Activated CD8-positive, alpha-beta T cell treated with anti-CD3 and anti-CD28 coated beads for 36 hours (primary cell): ENCODE data around the gene FBLN1. TPM values are rescaled to one million over a fixed set of nuclear protein-coding genes. Genes with fewer than 3 reads are reported as not detected.

Experiments
- ATAC-seq: fragments of 200-7000 bp; cut with Tn5 transposase; one replicate; pipeline ENCODE4 v1.10.0; 2021; ENCODE audit warnings: mild to moderate bottlenecking, moderate library complexity
- CTCF ChIA-PET: fragments of 350-600 bp; sonication (Branson Sonifier 250); formaldehyde crosslinking; loops from one replicate; lab custom pipeline; 2021; ENCODE audit warnings: antibody characterized with exemption; lab: Charles Lee
- POLR2A ChIA-PET: fragments of 350-600 bp; sonication (Branson Sonifier 250); formaldehyde crosslinking; loops from one replicate; lab custom pipeline; 2021; ENCODE audit warnings: antibody characterized with exemption; lab: Charles Lee
- DNase-seq: peaks from one replicate; pipeline ENCODE4 v3.0.0-alpha.2; 2020
- H3K27ac Mint-ChIP-seq: one replicate; pipeline ENCODE4 v1.8.0; 2021; ENCODE audit warnings: mild to moderate bottlenecking, mixed read lengths
- H3K27me3 Mint-ChIP-seq: one replicate; pipeline ENCODE4 v1.8.0; 2021; ENCODE audit warnings: mixed read lengths
- H3K36me3 Mint-ChIP-seq: one replicate; pipeline ENCODE4 v1.8.0; 2021; ENCODE audit warnings: low read depth, mixed read lengths
- H3K4me1 Mint-ChIP-seq: one replicate; pipeline ENCODE4 v1.8.0; 2021; ENCODE audit warnings: low read depth, mixed read lengths
- H3K4me3 Mint-ChIP-seq: one replicate; pipeline ENCODE4 v1.8.0; 2021; ENCODE audit warnings: mild to moderate bottlenecking, moderate library complexity, mixed read lengths
- H3K9me3 Mint-ChIP-seq: one replicate; pipeline ENCODE4 v1.8.0; 2021; ENCODE audit warnings: mixed read lengths
- intact Hi-C: fragments of 100-400 bp; cut with micrococcal nuclease; formaldehyde crosslinking; loops from one replicate; pipeline ENCODE4 v1.10.0; 2022
- total RNA-seq, 2 experiments: library from RNA; stranded (reverse); gene quantifications; one replicate each; pipeline ENCODE4 v1.2.3, GENCODE V29; 2021
- TF ChIP-seq, protein P1 (sequence below): fragments of 200-600 bp; IDR thresholded peaks from one replicate; pipeline ENCODE4 v1.8.0; 2022; ENCODE audit warnings: antibody characterized with exemption, mild to moderate bottlenecking

Gene FBLN1
- total RNA-seq, 2 experiments from 2014 or later, result 0.56 TPM; not detected in 1

DNA sequence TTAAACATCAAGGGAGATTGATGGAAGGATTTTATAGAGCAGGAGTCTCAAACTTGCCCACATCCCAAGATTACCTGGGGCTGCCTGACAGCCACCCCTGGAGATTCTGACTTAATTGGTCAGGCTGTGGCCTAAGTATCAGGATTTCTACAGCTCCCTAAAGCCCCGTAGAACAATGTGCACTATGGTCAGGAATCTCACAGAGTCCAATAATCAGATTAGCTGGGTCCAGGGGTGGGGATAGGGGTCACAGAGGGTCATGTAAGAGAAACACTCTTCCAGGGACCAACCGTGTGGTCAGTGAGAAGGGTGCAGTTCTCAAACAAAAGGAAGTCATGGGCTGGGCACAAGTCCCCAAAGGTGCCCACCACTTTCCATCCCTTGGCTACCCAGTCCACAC is 20.5 kb upstream of the FBLN1 start:
- H3K4me1 Mint-ChIP-seq, result no peaks in the 10 kb centered on the region
- CTCF ChIA-PET, result no interaction called here
- H3K36me3 Mint-ChIP-seq, result no peaks in the 10 kb centered on the region
- intact Hi-C loops, result no loop called here
- TF ChIP-seq, protein P1, sequence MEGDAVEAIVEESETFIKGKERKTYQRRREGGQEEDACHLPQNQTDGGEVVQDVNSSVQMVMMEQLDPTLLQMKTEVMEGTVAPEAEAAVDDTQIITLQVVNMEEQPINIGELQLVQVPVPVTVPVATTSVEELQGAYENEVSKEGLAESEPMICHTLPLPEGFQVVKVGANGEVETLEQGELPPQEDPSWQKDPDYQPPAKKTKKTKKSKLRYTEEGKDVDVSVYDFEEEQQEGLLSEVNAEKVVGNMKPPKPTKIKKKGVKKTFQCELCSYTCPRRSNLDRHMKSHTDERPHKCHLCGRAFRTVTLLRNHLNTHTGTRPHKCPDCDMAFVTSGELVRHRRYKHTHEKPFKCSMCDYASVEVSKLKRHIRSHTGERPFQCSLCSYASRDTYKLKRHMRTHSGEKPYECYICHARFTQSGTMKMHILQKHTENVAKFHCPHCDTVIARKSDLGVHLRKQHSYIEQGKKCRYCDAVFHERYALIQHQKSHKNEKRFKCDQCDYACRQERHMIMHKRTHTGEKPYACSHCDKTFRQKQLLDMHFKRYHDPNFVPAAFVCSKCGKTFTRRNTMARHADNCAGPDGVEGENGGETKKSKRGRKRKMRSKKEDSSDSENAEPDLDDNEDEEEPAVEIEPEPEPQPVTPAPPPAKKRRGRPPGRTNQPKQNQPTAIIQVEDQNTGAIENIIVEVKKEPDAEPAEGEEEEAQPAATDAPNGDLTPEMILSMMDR, result no peak
- H3K4me3 Mint-ChIP-seq, result no peak overlapping the region
- H3K27me3 Mint-ChIP-seq, result peaks cover 3% of the 10 kb centered on the region
- DNase-seq, result no peak
- ATAC-seq, result no peak
- POLR2A ChIA-PET, result no interaction called here
- H3K27ac Mint-ChIP-seq, result no peak overlapping the region
- H3K9me3 Mint-ChIP-seq, result no peaks in the 10 kb centered on the region

DNA sequence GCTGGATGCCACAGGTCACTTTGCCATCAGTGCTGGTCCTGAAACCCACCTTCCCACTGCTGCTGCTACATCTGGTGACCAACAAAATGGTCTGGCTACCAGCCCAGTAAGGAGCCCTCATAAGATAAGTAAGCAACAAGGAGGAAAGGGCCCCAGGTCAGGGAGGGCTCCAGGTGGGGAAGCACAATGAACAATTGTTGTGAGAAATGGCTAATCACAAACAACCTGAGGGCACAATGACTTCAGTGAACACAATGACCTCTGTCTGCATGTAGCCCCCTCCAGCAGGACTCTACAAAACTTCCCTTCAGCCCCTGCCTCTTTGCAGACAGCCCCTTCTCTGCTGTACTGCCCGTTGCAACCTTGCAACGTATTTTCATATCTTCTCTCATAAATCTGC is 19.4 kb upstream of the FBLN1 start:
- POLR2A ChIA-PET, result no interaction called here
- Mint-ChIP-seq H3K36me3 (no peaks in the 10 kb centered on the region), H3K9me3 (no peaks in the 10 kb centered on the region), H3K4me1 (no peaks in the 10 kb centered on the region), H3K27ac (no peak overlapping the region), H3K27me3 (peaks cover 3% of the 10 kb centered on the region), H3K4me3 (no peak overlapping the region)
- DNase-seq, result no peak
- CTCF ChIA-PET, result no interaction called here
- intact Hi-C loops, result no loop called here
- ATAC-seq, result no peak
- TF ChIP-seq, protein P1, result no peak

DNA sequence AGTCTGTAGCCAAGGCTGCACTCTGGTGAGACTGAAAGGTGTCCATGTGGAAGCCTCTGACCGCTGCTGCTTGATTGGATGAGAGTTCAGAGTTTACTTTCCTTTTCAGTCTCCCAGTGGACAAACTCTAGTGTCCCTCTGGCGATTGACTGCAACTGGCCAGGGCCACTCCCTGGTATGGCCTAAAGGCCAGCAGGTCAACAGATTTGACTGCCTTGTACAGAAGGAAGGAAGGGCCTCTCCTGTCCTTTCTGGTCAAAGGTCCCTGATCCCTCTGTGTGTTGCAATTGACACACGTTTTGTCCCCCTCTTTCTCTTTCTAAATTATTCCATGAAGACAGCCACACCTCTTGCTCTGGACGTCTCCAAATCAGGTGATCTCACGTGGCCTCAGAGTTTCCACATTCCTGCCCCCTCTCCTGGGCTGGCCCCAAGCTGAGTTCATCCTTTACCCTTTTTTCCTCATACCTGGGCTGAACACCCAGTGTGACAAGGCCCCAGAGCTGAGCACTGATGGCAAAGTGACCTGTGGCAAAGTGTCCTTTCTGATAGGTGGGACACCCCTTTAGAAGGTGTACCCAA is 18.7 kb upstream of the FBLN1 start:
- peaks cover 5% of the 10 kb centered on the region for H3K27me3 Mint-ChIP-seq
- TF ChIP-seq, protein P1, result no peak
- no peaks in the 10 kb centered on the region for H3K9me3 Mint-ChIP-seq
- H3K36me3 Mint-ChIP-seq, result no peaks in the 10 kb centered on the region
- H3K4me3 Mint-ChIP-seq, result no peak overlapping the region
- no peak for ATAC-seq
- no peaks in the 10 kb centered on the region for H3K4me1 Mint-ChIP-seq
- H3K27ac Mint-ChIP-seq, result no peak overlapping the region
- DNase-seq, result no peak
- ChIA-PET CTCF (no interaction called here), POLR2A (no interaction called here)
- intact Hi-C loops, result no loop called here

GRCh38 chr22:45484742-45485141 is 17.9 kb upstream of the FBLN1 start:
- Mint-ChIP-seq H3K9me3 (no peaks in the 10 kb centered on the region), H3K4me1 (no peaks in the 10 kb centered on the region), H3K36me3 (no peaks in the 10 kb centered on the region), H3K4me3 (no peak overlapping the region), H3K27me3 (peaks cover 5% of the 10 kb centered on the region), H3K27ac (no peak overlapping the region)
- CTCF ChIA-PET, result no interaction called here
- TF ChIP-seq, protein P1, result no peak
- POLR2A ChIA-PET, result no interaction called here
- no peak for ATAC-seq
- intact Hi-C loops, result no loop called here
- no peak for DNase-seq

GRCh38 chr22:45485261-45485660 is 17.4 kb upstream of the FBLN1 start:
- Mint-ChIP-seq H3K27ac (no peak overlapping the region), H3K36me3 (no peaks in the 10 kb centered on the region), H3K4me1 (no peaks in the 10 kb centered on the region), H3K27me3 (peaks cover 5% of the 10 kb centered on the region), H3K4me3 (no peak overlapping the region), H3K9me3 (no peaks in the 10 kb centered on the region)
- POLR2A ChIA-PET, result no interaction called here
- TF ChIP-seq, protein P1, result no peak
- intact Hi-C loops, result no loop called here
- DNase-seq (no peak), ATAC-seq (no peak)
- CTCF ChIA-PET, result no interaction called here
